CD4-positive, alpha-beta T cell (primary cell): Measurements from ENCODE around the gene ARL15. TPM values are rescaled to one million over a fixed set of nuclear protein-coding genes. Genes with fewer than 3 reads are reported as not detected.

ENCODE experiments used
- ATAC-seq: fragments of 200-7000 bp; cut with Tn5 transposase; one replicate; pipeline ENCODE4 v1.10.0; 2022; ENCODE audit warnings: mild to moderate bottlenecking; ENCODE audit not compliant: poor library complexity
- CTCF ChIA-PET: fragments of 350-600 bp; sonication (Branson Sonifier 250); formaldehyde crosslinking; loops from one replicate; lab custom pipeline; 2021; ENCODE audit warnings: antibody characterized with exemption, inconsistent platforms; lab: Charles Lee
- POLR2A ChIA-PET: fragments of 350-600 bp; sonication (Branson Sonifier 250); formaldehyde crosslinking; loops from one replicate; lab custom pipeline; 2021; ENCODE audit warnings: antibody characterized with exemption, inconsistent platforms; lab: Charles Lee
- DNase-seq, 14 experiments: peaks; one replicate each; pipeline ENCODE4 v3.0.0-alpha.2; 2013 to 2020; ENCODE audit warnings: mixed read lengths in 2 of 14
- H3K27ac ChIP-seq, 2 donors: one replicate each; pipeline versions ENCODE4 v1.5.1 to v1.7.0; 2013; ENCODE audit warnings: low read length in 2 of 2, low read depth in 1 of 2, mild to moderate bottlenecking in 1 of 2
- H3K27me3 ChIP-seq, 2 experiments: 1 replicate in 1 of 2; 2 replicates in 1 of 2; pipeline versions ENCODE4 v1.6.1 to v1.7.0; 2013; ENCODE audit warnings: low read length in 2 of 2, control low read depth in 1 of 2, mild to moderate bottlenecking in 1 of 2, moderate library complexity in 1 of 2; ENCODE audit not compliant: insufficient read depth in 2 of 2, control insufficient read depth in 1 of 2
- H3K36me3 ChIP-seq: one replicate; pipeline ENCODE4 v1.6.1; 2013; ENCODE audit warnings: low read length, control low read depth; ENCODE audit not compliant: insufficient read depth
- H3K4me1 ChIP-seq: one replicate; pipeline ENCODE4 v1.6.1; 2013; ENCODE audit warnings: low read length, control low read depth; ENCODE audit not compliant: insufficient read depth
- H3K4me3 ChIP-seq: one replicate; pipeline ENCODE4 v1.5.1; 2013; ENCODE audit warnings: mild to moderate bottlenecking, low read length, moderate library complexity
- H3K9me3 ChIP-seq, 2 experiments: 1 replicate in 1 of 2; 2 replicates in 1 of 2; pipeline versions ENCODE4 v1.6.1 to v1.7.0; 2013; ENCODE audit warnings: low read length in 2 of 2, mild to moderate bottlenecking in 2 of 2, control low read depth in 1 of 2, moderate library complexity in 1 of 2; ENCODE audit not compliant: control insufficient read depth in 1 of 2, insufficient read depth in 1 of 2
- H3K27ac Mint-ChIP-seq: one replicate; pipeline ENCODE4 v1.8.0; 2020; ENCODE audit warnings: mixed read lengths
- H3K27me3 Mint-ChIP-seq: one replicate; pipeline ENCODE4 v1.8.0; 2021; ENCODE audit warnings: mixed read lengths
- H3K36me3 Mint-ChIP-seq: one replicate; pipeline ENCODE4 v1.8.0; 2021; ENCODE audit warnings: low read depth, mixed read lengths
- H3K4me1 Mint-ChIP-seq: one replicate; pipeline ENCODE4 v1.8.0; 2021; ENCODE audit warnings: low read depth, mixed read lengths
- H3K4me3 Mint-ChIP-seq: one replicate; pipeline ENCODE4 v1.8.0; 2020; ENCODE audit warnings: mild to moderate bottlenecking, mixed read lengths
- H3K9me3 Mint-ChIP-seq: one replicate; pipeline ENCODE4 v1.8.0; 2020; ENCODE audit warnings: mixed read lengths
- CTCF ChIP-seq: fragments of 200-600 bp; IDR thresholded peaks from one replicate; pipeline ENCODE4 v1.8.0; 2022; ENCODE audit warnings: antibody characterized with exemption, mild to moderate bottlenecking
- intact Hi-C, 2 experiments: fragments of 100-400 bp; cut with DNase I in 1 of 2; cut with micrococcal nuclease in 1 of 2; formaldehyde crosslinking; loops; one replicate each; pipeline versions ENCODE4 v1.15.1 to v1.9.0; 2023 to 2025; cut with DNase I, micrococcal nuclease
- total RNA-seq, 174 experiments: library from RNA in 2 of 174; stranded (reverse) in 2 of 174; gene quantifications; one replicate each; pipeline ENCODE4 v1.2.3 and lab custom pipeline; 2021 to 2026

The ARL15 gene
- total RNA-seq, 2 experiments from 2014 or later = 9.1 to 10.6 TPM

GRCh38 chr5:54306893-54307292 is 3.5 kb downstream of the ARL15 start:
- CTCF ChIA-PET = no interaction called here

GRCh38 chr5:54305737-54306136 is 4.6 kb downstream of the ARL15 start:
- H3K36me3 Mint-ChIP-seq = peaks cover 6% of the 10 kb centered on the region
- H3K27me3 Mint-ChIP-seq = peaks cover 5% of the 10 kb centered on the region
- ATAC-seq (no peak), DNase-seq (no peak)
- no peaks in the 10 kb centered on the region for H3K9me3 ChIP-seq
- peaks cover 18% of the 10 kb centered on the region for H3K4me1 ChIP-seq
- ChIA-PET POLR2A (no interaction called here), CTCF (no interaction called here)
- H3K27ac Mint-ChIP-seq = no peak overlapping the region
- H3K4me3 Mint-ChIP-seq = no peak overlapping the region
- no peaks in the 10 kb centered on the region for H3K9me3 Mint-ChIP-seq
- H3K27me3 ChIP-seq = no peaks in the 10 kb centered on the region
- no peaks in the 10 kb centered on the region for H3K36me3 ChIP-seq
- no peak overlapping the region for H3K27ac ChIP-seq
- H3K4me1 Mint-ChIP-seq = peaks cover 46% of the 10 kb centered on the region
- intact Hi-C loops = loop anchor here in 1 of 2 experiments (5.0 to 10.0 kb wide), 3 partner anchors 1002 to 1501 kb away; partner anchors contain the start of genes DHX29, MOCS2 and MTREX
- TF ChIP-seq CTCF = no peak
- H3K4me3 ChIP-seq = no peak overlapping the region

More at GRCh38 chr5:54306893-54307292, 3.5 kb downstream of the ARL15 start:
- peaks cover 10% of the 10 kb centered on the region for H3K36me3 Mint-ChIP-seq
- Histone ChIP-seq H3K36me3 (no peaks in the 10 kb centered on the region), H3K9me3 (no peaks in the 10 kb centered on the region), H3K4me1 (peaks cover 19% of the 10 kb centered on the region), H3K27ac (no peak overlapping the region), H3K27me3 (no peaks in the 10 kb centered on the region), H3K4me3 (no peak overlapping the region)
- H3K9me3 Mint-ChIP-seq = no peaks in the 10 kb centered on the region
- peaks cover 5% of the 10 kb centered on the region for H3K27me3 Mint-ChIP-seq
- H3K27ac Mint-ChIP-seq = no peak overlapping the region
- POLR2A ChIA-PET = no interaction called here
- H3K4me3 Mint-ChIP-seq = no peak overlapping the region
- ATAC-seq (no peak), DNase-seq (no peak)
- H3K4me1 Mint-ChIP-seq = peaks cover 45% of the 10 kb centered on the region
- intact Hi-C loops = loop anchor here in 1 of 2 experiments (5.0 to 10.0 kb wide), 3 partner anchors 1000 to 1502 kb away; partner anchors contain the start of genes DHX29, MOCS2 and MTREX
- TF ChIP-seq CTCF = no peak

GRCh38 chr5:54304040-54304439 is 6.3 kb downstream of the ARL15 start:
- peaks cover 42% of the 10 kb centered on the region for H3K4me1 Mint-ChIP-seq
- DNase-seq (peak in 2 of 14 experiments; percentile 16 to 21), ATAC-seq (no peak)

More at GRCh38 chr5:54304040-54304439, 6.3 kb downstream of the ARL15 start:
- H3K4me3 Mint-ChIP-seq = no peak overlapping the region
- H3K27me3 Mint-ChIP-seq = no peaks in the 10 kb centered on the region
- ChIA-PET CTCF (interaction anchor here (1.1 kb wide), 1 partner anchor 45 kb away, joined by 3 read pairs; no protein-coding TSS in a partner anchor), POLR2A (no interaction called here)
- Histone ChIP-seq H3K9me3 (no peaks in the 10 kb centered on the region), H3K27me3 (no peaks in the 10 kb centered on the region), H3K36me3 (no peaks in the 10 kb centered on the region), H3K4me3 (no peak overlapping the region), H3K27ac (no peak overlapping the region), H3K4me1 (peaks cover 12% of the 10 kb centered on the region)
- intact Hi-C loops = loop anchor here in 1 of 2 experiments (10.0 kb wide), 1 partner anchor 1499 kb away; no protein-coding TSS in a partner anchor
- no peaks in the 10 kb centered on the region for H3K9me3 Mint-ChIP-seq
- H3K36me3 Mint-ChIP-seq = no peaks in the 10 kb centered on the region
- no peak overlapping the region for H3K27ac Mint-ChIP-seq
- TF ChIP-seq CTCF = no peak
